GM18507 (cell line): ENCODE results near the gene SRP68.

Experiments used
- DNase-seq: peaks from one replicate; pipeline ENCODE4 v3.0.0; 2011; ENCODE audit warnings: low read depth; ENCODE audit not compliant: insufficient read length; ENCODE audit errors: extremely low spot score
- FAIRE-seq: peaks from 2 replicates; lab custom pipeline; 2011; peaks lifted over from hg19 to GRCh38; lab: Jason Lieb, UNC

Gene SRP68

DNA sequence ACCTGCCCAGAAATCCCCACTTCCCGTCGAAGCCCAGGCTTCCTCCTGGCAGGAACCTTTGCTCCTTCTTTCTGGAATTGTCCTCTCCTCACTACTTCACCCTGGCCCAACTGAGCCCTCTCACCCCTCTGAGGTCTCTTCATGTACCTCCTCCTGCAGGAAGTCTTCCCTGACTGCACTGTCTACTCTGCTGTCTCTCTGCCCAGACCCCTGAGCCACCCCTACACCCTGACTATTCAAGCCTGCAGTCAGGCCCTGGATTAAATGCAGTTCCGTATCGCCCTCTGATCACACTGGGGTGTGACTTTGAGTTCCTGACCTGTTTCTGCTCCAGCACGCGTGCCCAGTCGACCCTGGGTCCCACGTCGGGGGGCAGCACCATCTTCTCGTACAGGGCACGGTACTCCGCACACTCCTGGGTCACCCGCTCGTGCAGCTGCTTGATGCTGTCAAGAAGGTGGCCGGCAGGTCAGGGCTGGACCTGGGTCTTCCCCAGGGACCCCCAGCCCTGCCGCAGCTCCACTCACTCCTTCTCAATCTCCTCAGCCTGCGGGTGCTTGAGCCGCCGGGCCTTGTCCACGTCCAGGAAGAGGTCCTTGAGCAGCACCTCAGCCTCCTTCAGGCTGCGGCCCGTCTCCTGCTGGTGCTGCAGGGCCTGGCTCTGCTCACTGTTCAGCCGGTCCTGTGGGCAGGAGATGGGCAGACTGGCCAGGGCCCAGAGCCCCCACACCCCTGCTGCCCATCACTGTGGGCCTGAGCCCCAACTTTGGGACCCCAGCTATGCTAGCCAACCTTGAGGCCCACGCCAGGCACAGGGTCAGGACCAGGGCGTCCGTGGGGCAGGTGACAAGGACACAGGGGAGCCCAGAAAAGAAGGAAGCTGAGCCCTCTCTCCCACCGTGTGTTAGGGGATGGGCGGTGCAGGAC is 49.1 kb downstream of the SRP68 start:
- no peak for FAIRE-seq
- DNase-seq, result no peak

DNA sequence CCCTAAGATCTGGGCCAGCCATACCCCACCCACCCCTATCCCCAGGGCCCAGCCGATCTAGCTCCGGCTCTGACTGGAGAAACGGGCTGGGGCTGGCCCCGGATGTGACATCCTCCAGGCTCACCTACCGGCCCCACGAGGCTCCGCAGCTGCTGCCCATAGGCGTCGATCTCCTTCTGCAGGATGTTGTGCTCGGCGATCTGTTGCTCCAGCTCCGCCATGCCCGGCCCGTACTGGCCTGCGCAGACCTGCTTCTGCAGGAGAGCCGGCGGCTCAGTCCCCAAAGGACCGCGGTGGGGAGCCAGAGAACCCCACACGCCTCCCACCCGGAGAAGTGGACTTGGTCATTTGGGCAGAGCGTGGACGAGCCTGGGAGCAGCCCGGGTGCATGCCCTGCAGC is 50.0 kb downstream of the SRP68 start:
- FAIRE-seq (no peak), DNase-seq (no peak)

DNA sequence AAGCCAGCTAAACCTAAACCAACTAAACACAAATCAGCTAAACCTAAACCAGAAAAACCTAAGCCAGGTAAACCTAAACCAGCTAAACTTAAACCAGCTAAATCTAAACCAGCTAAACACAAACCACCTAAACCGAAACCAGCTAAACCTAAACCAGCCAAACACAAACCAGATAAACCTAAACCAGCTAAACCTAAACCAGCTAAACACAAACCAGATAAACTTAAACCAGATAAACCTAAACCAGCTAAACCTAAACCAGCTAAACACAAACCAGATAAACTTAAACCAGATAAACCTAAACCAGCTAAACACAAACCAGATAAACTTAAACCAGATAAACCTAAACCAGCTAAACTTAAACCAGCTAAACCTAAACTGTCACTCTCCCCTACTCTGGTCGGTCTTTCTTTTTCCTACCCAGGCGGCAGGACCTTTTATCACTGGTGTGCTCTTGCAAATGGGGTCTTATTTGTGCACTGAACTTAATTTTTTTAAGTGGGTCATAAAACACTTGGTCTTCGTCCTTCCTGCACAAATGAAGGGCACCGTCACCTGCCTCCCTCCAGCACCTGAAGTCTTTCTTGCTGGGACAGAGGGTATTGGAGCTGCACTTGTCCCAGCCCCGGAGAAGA is 52.4 kb downstream of the SRP68 start:
- FAIRE-seq (no peak), DNase-seq (no peak)

DNA sequence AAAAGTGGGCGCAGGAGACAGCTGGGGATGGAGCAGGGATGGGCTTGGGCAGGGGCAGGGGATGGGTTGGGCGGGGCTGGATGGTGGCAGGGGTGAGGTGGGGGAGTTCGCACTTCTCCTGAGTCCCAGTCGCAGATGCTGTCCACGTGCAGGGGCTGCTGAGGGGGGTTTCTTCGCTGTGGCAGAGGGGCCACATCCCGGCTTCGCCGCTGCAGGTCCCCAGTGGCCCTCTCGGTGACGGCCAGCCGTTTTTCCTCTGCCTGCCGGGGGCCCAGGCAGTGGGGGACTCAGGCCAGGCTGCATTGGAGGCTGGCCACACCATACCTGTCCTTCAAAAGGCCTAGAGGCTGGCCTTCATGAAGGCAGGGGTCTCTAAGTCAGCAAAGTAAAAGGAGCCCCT is 53.5 kb downstream of the SRP68 start:
- DNase-seq (no peak), FAIRE-seq (no peak)

DNA sequence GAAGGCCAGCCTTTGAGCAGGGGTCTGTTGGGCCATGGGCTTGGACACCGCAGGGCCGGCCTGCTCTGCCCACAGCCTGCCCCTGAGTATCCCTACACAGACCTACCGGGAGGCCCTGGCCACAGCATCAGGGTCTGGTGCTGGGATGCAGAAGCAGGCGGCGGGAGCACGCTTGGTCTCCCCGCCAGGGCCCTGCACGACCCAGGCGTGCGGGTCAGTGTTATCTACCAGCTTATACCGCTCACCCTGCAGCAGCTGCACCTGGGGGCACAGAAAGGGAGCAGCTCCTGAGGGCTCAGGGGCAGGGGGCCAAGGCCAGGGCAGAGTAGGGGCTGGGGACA is 54.0 kb downstream of the SRP68 start:
- DNase-seq (no peak), FAIRE-seq (no peak)

DNA sequence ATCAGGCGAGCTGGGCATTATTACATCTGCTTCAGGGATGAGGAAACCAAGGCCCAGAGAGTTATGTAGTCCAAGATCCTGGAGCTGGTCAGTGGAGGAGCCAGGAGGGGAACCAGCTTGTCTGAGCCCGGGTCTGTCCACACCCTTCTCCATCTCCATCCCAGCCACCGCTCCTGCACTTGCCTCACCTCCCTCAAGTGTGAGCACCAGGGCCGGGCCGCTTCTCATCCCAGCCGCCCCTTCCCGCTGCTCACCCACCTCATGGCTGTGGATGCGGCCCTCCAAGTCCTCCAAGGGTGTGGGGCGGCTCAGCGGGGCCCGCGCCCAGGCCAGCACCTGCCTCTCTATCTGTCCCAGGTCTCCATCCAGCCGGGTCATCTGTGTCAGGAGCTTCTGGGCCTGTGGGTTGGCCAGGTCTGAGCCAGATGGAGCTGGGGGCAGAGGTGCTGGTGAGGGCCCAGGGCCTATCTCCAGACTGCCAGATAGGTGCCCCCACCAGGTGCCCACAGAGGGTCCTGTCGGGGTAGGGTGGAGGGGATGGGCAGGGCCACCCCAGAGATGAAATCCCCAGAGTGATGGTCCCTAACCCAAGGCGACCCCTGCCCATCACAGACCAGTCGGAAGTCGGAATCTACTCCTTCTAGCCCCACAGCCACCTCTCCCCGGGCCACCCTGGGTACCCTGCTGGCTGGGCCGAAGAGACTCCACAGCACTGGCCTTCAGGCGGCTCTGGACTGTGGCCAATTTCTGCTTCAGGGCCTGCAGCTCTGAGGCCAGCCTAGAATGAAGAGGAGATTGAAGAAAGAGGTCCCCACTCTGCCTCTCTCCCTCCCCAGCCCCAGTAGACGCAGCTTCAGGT is 54.6 kb downstream of the SRP68 start:
- no peak for FAIRE-seq

DNA sequence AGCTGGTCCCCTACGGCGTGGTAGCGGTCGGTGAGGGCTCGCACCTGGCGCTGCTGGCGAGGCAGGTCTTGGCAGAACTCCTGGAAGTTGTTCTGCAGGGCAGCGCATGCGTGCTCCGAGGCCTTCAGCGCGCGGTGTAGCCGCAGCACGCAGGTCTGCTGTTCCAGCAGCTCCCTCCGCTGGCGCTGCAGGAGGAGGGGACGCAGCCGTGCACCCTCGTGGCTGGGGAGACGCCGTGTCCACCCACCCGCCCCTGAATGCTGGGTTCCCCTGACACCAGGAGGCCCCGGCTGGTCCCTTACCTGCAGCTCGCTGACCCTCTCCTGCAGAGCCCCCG is 57.4 kb downstream of the SRP68 start:
- DNase-seq (no peak), FAIRE-seq (no peak)

More for the DNA sequence above, 54.6 kb downstream of the SRP68 start:
- no peak for DNase-seq

DNA sequence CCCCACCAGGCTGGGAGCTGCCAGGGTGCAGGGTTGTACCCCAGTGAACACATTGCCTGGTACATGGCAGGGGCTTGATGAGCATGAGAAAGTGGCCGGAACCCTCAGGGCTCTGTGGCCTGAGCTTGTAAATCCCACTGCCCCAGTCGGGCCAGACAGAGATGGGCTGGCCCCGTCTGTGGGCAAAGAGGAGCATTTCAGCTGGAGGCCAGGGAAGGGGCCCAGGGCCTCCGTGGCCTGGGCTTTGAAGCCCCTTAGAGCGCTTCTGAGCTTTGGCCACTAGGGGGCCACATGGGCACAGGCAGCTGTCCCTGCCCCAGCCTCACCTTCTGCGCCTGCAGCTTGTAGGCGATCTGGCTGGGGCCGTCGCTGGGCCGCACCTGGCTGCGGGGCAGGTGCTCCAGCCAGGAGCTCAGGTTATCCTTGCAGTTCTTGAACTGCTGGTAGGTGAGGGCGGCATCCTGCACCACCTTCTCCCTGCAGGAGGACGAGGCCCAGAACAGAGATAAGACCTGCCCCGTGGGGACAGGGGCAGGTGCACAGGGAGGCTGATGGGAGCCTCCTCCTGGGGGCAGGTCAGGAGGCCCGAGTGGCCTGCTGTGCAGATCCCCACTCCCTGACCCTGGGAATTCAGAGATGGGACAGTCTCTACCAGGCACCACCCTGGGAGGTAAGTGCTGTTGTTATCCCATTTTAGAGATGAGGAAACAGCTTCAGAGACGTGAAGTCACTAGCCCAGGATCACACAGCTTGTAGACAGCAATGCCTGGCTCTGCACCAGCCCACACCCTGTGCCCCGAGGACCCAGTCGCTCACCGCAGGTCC is 58.0 kb downstream of the SRP68 start:
- FAIRE-seq (peak; percentile 86), DNase-seq (peak; percentile 86)

DNA sequence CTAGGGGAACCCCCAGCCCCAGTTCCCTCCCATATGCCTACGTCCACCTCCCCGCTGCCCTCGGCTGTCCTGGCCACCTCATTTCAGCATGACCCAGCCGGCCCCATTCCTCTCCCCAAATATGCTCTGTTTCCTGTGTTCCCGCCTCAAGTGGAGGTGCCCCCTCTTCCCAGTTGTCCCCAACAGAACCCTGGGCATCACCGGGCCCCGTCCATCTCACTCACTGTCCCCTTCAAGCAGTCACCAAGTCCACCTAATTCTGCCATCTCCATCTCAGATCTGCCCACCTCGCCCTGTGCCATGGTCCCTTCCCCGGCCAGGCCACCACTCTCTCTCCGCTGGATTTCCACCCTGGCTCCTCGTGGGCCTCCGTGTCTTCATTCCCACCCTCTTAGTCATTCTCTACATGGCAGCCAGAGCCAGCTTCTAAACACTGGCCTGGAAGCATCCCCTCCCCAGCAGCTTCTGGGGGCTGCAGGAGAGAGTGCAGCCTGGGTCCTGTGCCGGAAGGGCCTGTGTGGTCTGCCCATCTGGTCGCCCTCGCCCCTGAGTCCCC is 58.9 kb downstream of the SRP68 start:
- FAIRE-seq (no peak), DNase-seq (no peak)

DNA sequence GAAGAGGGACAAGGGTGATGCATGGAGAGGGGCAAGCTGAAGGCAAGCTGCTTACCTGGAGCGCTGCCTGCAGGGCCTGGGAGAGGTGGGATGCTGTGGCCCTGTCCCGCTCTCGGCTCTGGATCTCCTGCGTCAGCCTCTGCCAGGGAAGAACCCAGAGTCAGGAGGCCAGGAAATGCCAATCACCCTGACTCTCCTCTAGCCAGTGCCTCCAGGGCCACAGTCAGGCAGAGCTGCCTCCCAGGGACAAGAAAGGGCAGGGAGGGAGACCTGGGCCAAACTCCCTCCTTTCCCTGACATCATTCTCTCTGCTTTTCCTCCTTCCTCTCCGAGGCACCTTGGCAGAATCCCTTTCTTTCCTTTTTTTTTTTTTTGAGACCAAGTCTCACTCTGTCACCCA is 60.4 kb downstream of the SRP68 start:
- no peak for DNase-seq
- no peak for FAIRE-seq

DNA sequence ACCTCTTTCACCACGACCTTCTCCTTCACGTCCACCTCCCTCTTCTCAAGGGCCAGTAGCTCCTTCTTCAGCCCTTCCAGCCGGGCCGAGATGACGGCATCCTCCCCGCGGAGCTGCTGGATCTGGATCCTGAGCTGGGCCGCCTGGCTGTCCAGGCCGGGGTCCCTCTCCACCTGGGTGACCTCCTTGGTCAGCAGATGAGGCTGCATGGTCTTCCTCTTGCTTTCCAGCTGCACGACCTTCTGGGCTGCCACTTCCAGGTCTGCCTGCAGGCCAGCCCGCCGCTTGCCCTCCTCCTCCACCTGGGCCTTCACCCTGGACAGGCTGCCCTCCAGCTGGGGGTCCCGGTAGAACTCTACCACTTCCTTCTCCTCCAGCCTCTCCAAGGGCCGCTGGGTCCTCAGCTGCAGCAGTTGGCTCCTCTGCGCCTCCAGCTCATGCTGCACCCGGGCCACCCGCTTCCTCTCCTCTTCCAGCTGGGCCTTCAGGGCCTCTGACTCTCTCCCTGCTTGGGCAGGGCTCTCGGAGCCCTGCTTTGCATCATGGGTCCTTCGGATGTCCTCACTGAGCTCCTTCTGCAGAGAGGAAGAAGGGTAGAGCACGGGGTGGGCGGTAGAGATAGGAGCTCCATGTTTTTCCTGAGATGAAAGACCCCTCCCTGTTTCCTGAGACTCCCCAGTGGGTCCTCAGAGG is 62.2 kb downstream of the SRP68 start:
- DNase-seq (no peak), FAIRE-seq (no peak)

DNA sequence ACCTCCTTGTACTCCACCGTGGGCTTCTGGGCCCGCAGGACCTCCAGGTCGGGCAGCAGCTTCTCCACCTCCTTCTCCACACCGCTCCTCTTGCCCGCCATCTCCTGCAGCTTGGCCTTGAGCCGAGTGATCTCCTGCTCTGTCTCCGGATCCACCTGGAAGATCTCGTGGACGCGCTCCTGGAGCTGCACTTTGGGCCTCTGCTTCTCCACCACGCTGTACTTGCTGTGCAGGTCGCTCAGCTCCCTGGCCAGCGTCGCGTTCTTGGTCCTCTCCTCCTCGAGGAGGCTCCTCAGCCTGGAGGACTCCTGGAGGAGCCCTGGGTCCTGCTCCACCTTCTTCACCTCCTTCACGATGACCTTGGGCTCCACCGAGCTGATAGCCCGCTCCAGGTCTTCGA is 62.9 kb downstream of the SRP68 start:
- no peak for FAIRE-seq

DNA sequence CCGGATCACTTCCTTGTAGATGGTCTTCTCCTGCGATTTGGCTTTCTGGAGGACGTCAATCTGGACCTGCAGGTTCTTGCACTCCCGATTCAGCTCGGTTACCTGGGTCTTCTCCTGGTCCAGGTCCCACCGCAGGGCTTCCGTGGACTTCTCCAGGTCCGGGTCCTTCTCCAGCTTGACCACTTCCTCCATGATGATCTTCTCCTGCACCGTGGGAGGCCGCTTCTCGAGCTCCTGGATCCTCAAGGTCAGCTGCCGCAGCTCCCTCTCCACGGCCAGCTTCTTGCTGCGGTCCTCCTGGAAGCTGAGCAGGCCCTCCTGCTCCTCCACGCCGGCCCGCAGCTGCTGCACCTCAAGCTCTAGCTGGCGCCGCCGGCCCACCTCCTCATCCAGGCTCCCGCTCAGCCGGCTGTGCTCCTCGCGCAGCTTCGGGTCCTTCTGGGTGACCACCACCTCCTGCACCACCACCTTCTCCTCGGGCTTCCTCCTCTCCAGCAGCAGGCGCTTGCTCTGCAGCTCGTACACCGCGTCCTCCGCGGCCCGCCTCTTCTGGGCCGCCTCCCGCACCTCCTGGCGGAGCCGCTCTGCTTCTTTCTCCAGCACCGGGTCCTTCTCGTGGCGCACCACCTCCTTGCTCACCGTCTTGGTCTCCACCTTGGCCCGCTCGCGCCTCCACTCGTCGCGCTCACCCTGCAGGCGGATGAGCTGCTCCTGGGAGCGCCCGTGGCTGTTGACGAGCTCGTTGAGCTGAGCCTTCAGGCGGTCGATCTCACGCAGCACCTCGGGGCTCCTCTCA is 63.5 kb downstream of the SRP68 start:
- DNase-seq (no peak), FAIRE-seq (no peak)

More for the DNA sequence above, 62.9 kb downstream of the SRP68 start:
- DNase-seq, result no peak

DNA sequence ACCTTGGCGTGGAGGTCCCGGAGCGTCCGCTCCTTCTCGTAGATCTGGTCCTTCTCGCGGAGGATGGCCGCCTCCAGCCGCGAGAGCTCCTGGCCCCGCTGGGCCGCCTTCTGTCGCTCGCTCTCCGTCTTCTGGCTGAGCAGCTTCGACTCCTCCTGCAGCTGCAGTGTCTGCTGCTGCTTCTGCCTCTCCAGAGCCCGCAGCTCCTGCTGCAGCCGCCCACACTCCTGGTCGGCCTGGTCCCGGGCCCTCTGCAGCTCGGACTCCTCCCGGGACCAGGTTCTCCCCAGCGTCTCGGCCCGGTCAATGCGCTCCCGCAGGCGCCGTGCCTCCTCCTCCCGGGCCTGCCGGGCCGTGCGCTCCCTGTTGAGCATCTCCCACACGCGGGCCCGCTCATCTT is 64.1 kb downstream of the SRP68 start:
- FAIRE-seq (no peak), DNase-seq (no peak)

DNA sequence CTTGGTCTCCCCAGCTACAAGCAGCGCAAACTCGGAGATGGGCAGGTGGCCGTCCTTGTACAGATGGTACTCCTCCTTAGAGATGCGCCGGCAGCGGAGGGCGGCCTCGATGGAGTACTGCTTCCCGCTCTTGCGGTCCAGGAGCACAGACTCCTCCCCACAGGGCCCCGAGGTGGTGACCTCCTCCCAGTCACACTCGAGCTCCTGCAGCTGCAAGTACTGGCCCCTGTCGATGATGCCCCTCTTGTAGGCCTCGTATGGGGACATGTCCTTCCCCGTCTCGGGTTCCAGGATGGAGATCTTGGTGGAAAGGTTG is 64.5 kb downstream of the SRP68 start:
- FAIRE-seq (no peak), DNase-seq (no peak)

DNA sequence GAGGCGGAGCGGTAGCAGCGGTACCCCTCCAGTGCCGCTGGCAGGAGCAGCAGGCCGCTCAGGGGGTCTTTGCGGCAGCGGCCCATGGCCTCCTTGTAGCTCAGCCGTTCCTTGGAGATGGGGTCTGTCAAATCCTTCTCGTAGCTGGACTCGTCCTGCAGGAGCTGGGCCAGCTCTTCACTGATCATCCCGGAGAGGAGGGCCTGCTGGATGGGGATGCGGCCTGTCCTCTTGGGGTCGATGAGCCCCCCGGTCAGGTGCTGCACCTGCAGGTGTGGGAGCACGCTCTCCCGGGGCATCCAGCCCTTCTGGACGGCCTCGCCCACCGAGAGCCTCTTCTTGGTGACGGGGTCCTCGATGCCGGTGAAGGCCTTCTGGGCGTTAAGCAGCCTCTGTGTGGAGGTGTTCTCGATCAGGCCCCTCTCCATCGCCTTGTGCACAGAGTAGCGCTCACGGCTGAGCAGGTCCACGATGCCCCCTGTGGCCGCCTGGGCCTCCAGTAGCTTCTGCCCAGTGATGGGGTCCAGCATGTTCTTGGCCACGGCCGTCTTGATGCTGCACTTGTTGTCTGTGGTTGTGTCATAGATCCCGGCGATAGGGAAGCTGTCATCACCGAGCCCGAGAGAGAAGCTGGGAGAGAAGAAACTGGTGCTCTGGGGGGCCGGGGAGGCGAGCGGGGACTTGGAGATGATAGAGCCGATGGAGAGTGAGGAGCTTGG is 65.0 kb downstream of the SRP68 start:
- FAIRE-seq, result no peak
- DNase-seq, result no peak
